HTR-8/SVneo (cell line): ENCODE measurements around the gene EED.
"Not testable (repeated sequence)": the region's sequence is repeated elsewhere in the genome, so short reads cannot be mapped to it uniquely, and the experiment has no call there.

ENCODE experiments used
- DNase-seq: peaks from one replicate; pipeline ENCODE4 v3.0.0; 2011; ENCODE audit warnings: low spot score, mixed read lengths; ENCODE audit not compliant: insufficient read length
- FAIRE-seq: peaks from 2 replicates; lab custom pipeline; 2011; peaks lifted over from hg19 to GRCh38; lab: Jason Lieb, UNC

Gene EED

DNA sequence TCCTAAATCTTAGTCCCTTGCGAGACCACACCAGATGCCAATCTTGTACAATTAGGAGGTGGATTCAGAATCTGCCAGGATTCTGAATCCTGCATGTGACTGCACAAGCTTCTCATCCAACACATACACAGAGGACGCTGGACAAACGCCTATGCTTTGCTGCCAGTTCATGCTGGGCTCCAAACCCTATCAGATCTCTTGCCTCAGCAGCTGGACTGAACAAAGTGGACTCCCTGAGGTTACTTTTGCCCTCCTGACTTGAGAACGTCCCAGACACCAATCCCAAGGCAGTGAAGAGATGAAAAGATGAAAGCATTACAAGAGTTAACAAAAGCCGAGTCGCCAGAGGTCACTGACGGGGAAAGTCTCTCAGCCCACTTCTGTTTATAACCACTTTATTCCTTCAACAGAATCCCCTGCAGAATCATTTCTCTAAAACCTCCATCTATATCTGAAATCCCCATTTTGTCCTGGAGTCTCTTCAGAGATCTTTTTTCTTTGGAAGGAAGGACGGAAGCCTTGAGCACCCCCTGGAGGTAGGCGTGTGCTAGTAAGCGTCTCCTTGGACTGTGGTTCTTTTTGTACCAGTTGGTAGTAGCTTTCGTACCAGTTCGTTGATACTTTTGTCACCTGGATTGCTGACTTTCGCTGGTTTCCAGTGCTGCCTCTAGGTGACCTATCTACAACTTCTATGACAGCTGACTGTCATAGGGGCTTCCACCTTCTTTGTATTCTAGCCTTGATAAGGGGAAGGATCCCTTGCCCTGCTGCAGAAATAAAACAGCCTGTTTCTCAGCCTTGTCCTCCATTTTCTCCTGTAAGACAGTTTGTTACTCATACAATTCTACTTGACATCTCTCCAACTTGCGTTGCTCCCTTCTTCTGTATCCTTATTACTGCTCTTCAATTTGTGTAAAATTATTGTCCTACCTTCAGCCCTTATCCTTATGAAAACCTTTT is 26.1 kb upstream of the EED start:
- peak; percentile 73 for DNase-seq
- FAIRE-seq, result no peak

DNA sequence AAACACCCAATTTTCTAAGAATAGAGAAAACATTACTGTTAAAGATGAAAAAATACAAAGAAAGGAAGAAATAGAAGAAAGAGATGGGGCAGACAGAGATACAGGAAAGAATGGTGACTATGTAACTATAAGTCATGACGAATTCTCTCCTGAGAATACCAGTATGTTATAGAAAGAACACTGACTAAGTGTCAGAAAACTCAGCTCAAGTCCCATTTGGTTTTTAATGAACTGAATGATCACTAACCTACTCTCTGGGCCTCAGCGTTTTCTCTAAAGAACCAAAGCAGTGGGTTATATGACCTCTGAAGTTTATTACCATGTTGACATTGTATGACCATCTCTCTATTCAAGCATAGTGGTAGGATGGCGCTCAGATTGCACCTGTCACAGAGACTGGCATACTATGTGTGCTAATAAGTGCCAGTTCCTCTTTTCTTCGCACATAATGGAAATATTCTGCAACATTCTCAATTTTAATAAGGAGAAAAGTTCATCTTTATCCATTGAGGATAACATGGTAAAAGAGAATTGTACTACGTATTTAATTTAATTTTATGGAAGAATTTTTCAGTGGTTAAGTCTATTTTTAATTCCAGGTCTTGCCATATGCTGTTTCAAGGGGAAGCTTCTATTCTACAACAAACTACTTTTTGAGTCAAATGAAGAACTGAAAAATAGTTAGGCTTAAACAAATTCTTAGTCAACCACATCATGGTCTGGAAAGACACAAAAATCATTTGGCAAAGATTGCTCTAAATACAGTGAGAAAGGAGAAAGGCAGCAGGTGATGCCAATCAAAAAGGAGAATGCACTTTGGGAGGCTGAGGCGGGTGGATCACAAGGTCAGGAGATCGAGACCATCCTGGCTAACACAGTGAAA is 25.0 kb upstream of the EED start:
- no peak for DNase-seq
- no peak for FAIRE-seq

GRCh38 chr11:86220653-86221052 is 23.9 kb upstream of the EED start:
- DNase-seq, result no peak
- no peak for FAIRE-seq

DNA sequence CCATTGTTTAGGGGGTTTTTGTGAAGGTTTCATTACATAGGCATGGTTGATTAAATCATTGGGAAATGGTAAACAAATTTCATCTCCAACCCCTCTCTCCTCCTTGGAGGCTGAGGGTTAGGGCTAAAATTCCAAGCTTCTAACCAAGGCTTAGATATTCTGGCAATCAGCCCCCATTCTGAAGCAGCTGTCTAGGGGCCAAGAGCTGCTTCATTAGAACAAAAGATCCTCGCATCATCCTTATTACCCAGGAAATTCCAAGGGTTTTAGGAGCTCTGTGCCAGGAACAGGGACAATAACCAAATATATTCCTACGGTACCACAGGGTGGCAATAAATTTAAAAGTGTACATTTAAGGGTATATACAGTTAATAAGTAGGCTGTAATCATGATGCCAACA is 22.5 kb upstream of the EED start:
- FAIRE-seq (no peak), DNase-seq (no peak)

DNA sequence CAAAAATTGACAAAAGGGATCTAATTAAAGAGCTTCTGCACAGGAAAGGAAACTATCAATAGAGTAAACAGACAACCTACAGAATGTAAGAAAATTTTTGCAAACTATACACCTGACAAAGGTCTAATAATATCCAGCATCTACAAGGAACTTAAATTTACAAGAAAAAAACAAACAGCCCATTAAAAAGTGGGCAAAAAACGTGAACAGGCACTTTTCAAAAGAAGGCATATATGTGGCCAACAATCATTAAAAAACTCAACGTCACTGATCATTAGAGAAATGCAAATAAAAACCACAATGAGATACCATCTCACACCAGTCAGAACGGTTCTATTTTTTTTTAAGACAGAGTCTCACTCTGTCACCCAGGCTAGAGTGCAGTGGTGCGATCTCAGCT is 20.0 kb upstream of the EED start:
- not testable (repeated sequence) for FAIRE-seq

GRCh38 chr11:86225344-86225743 is 19.2 kb upstream of the EED start:
- FAIRE-seq, DNase-seq: not testable (repeated sequence)

More for the DNA sequence above, 20.0 kb upstream of the EED start:
- not testable (repeated sequence) for DNase-seq

DNA sequence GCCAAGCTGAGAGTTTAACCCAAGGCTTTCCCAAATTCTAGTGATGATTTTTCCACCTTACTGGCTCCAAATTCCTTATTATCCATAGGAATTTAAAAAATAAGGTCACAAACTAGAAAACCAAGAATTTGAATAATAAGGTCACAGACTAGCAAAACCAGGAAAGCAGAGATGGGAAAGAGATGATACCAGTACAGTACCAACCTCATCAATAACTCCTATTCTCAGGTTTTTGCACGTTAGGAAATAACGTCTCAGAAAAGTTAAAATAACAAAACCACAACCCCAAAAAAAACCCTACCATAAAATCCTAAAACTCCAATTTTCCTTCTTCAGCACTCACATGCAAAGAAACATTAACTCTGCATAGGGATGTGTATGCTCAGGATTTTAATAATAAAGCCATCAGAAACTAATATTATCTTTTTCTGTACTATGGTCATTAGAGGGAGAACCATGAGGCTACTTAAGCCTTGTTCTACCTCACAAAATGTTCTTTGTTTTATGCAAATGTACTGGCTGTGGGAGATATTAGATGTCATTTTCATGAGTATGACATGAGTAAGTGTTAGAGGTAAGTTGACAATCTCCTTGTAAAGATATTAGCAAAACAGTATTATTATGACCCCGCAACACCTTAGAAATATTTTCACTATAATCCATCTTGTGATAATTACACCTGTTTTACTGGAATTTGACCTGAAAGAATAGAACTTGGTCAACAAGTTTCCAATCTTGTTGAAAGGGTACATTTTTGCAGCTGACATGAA is 16.1 kb upstream of the EED start:
- DNase-seq, result no peak
- no peak for FAIRE-seq

DNA sequence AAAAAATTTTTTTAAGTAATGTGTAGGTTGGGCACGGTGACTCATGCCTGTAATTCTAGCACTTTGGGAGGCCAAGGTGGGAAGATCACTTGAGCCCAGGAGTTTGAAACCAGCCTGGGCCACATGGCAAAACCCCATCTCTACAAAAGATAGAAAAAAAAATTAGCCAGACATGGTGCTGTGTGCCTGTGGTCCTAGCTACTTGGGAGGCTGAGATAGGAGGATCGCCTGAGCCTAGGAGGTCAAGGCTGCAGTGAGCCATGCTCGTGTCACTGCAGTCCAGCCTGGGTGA is 15.6 kb upstream of the EED start:
- DNase-seq, FAIRE-seq: not testable (repeated sequence)

DNA sequence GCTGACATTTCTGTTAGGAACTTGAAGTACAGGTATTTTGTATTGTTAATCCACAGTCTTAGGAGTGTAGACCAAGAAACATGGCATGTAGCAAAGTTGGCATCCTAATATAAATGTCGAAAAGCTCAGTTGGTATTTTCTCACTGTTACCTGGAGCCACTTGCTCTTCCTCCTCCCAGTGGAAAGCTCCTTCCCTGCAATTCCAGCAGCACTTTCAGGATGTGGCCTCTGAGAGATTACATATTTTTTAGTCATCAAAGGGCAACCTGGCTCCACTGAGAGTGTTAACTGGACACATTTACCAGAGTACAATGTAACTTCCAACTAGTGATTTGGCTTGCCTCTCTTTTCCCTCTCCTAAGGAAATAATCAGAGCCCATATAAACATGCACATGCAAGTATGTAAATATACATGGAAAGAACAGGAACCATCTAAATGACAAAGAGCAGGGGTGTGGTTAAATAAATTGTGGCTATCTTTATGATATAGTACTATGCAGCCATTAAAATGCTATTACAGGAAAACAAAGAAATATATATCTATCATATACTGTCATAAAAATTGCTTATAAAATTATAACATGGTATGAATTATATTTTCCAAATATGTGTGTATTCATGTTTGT is 14.3 kb upstream of the EED start:
- FAIRE-seq (peak; percentile 28), DNase-seq (no peak)

DNA sequence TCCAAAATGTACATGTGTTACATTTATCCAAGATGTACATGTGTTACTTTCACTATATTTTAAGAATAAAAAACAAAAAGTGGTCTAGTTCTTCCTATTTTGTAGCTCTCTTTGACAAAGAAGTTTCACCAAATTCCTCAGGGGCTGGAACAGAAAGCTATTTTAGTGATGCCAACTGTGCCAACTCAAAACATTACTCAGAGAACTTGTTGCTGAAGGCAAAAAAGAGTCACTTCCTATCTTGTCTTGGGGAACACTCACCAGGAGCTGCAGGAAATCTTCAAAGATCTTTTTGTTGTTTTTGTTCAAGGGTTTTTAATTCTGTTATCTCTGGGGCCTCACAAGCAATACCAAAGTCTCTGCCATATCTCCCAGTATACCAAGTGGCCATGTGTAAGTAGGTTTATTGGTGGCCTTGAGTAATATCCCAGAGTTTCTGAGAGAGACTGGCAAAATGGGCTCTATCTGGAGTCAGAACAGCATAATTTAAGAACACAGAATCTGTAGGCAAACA is 13.6 kb upstream of the EED start:
- no peak for FAIRE-seq

GRCh38 chr11:86232556-86232955 is 12.0 kb upstream of the EED start:
- DNase-seq (no peak), FAIRE-seq (no peak)

More for the DNA sequence above, 13.6 kb upstream of the EED start:
- no peak for DNase-seq

DNA sequence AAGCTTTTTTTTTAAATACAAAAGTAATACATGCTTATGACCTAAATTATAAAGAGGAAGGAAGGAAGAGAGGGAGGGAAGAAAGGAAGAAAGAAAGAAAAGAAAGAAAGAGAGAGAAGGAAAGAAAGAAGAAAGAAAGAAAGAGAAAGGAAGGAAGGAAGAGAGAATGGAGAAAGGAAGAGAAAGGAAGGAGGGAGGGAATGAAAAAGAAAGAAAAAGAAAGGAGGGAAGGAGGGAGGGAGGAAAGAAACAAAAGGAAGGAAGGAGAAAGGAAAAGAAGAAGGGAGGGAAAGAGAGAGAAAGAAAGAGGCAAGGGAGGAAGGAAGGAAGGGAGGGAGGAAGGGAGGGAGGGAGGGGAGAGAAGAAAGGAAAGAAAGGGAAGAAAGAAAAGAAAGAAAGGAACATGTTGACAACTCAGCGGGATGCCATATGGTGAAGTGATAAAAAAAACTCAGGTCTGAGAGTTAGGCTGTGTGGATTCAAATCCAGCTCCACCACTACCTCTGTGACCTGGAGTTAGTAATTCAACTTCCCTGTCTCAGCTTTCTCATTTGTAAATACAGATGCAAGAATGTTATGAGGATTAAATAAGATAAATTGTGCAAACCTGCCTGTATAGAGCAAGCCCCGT is 9.6 kb upstream of the EED start:
- no peak for DNase-seq
- no peak for FAIRE-seq

GRCh38 chr11:86237267-86237804 is 7.2 kb upstream of the EED start:
- no peak for FAIRE-seq

DNA sequence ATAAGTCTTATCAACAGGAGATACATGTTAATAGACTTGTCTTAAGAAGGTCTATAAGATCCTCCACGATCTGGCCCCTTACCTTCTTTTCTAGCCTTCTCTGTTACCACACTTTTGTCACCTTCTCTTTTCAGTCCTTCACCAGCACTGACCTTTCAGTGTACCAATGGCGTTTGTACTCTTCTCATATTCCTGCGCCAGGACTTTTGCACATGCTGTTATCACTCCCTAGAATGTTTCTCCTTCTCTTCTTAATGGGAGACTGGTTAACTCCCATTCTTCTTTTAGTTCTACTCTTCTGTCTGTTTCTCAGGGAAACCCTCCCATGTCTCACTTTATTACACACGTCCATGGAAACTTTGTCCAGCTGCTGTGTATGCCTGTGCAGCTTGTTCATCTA is 4.4 kb upstream of the EED start:
- FAIRE-seq (no peak), DNase-seq (no peak)

More at GRCh38 chr11:86237267-86237804, 7.2 kb upstream of the EED start:
- DNase-seq, result no peak

DNA sequence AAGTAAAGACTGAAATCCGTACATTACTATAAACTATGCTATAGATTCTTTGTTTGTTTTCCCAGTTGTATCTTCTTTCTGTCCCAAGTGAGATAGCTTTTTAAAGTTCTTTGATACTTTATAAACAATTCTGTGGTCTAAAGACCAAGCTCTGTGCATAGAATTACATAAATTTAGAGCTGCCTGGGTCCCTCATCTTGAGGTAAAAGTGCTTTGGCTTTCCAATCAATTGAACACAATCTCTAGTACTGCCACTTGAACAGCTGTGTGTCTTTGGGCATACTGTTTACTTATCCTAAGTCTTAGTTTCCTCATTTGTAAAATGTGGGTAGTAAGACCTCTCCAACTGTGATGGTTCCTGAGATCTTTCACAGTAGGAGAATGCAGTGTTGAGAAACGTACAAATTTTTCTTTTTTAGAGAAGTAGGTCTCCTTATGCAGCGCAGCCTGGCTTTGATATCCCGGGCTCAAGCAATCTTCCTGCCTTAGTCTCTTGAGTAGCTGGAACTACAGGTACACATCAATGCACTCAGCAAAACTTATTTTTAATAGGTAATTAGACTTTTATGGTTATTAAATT is 2.5 kb upstream of the EED start:
- FAIRE-seq (no peak), DNase-seq (no peak)

DNA sequence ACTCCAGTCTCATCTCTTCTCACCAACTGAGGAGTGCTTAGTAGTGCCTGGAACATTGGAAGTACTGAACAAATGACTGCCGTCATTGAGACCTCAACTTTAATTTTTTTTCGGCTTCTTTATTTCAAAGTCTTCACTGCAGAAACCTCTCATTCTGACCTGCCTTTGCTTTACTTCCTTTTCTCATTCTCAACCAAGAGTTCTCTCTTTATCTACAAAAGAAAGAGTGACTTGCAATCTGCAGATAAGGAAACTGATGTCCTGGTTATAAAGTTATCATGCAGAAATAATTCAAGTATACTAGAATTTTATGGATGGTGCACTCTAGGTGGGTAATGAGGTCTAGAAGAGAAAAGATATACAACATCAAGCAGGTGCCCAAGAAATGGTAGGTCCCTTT is 1.2 kb upstream of the EED start:
- FAIRE-seq (no peak), DNase-seq (no peak)

DNA sequence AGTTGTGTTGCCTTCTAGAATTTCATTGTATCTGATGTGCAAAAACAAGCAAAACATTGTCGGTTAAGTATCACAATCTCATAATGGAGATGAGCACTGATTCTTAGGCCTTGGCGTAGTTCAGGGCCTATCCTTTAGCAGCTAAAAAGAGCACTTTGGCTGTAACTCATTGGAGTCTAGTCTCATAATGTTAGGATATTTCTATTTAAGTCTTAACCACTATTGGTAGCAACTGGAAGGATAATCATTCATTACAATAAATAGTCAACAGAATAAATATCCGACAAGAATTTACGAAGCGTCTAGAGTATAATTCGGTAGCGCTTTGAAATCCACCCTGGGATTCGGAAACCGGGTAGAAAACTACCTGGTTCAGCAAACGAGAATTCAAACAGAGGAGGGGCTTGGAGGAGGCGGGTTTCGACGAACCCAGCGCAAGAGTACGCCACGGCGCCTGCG is 461 bp upstream of the EED start:
- peak; percentile 92 for DNase-seq
- no peak for FAIRE-seq
